Measurements from ENCODE around the gene ZNF500.

The ZNF500 gene

DNA sequence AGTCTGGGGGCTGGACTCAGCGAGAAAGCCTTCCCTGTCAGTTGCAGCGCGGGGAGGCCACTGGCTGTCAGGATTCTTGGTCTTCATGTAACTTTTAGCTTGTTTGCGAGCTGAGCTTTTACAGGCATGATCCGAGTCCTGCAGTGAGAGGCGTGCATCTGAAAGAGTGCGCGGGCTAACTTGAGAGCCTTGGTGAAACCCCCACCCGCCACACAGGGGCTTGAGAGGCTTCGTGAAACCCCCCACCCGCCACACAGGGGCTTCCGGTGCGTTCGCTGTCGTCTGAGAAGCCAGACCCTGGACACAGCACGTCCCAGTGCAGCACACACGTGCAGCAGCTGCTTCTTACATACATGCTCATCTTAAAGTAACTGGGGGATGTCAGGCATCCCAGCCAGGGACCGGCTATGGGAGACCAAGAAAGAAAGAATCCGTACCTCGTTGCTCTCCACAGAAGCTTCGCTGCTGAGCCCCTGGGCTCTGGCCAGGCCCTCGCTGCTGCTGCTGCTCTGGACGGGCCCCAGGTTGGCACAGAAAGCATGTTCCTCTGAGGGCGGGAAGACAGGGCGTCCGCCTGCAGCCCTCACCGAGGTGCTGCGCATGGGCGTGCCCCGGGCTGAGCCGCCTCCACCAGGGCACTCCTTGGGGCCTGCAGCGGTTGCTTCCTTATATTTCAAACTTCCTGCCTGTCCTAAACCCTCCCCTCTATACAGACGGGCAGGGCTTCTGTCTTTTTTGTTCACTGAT, 65.8 kb downstream of the ZNF500 start:
- DNase-seq, result no peak

DNA sequence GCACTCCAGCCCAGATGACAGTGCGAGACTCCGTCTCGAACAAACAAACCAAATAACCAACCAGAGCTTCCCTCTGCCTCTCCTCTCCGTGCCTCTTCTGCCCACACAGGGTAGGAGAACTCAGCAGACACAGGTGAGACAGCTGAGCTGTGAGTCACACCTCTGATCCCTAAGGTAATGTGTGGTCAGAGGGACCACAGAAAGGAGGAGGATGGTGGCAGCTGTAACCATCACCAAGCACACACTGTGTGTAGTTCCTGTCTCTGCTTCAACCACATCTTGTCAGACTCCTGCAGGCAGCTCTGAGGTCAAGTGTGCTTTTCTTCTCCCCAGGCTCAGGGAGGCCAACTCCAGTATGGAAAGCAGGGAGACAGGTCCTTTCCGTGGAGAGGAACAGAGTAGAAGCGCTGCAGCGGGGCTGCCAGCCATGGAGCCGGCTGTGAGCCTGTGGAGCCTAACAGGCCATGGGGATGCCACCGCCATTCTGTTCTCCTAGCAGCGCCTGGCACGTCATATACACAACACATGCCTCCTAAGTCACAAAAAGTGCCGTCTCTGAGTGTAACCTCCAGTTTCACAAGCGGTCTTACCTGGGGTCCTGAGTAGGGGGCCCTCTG, 66.5 kb downstream of the ZNF500 start:
- no peak for DNase-seq

DNA sequence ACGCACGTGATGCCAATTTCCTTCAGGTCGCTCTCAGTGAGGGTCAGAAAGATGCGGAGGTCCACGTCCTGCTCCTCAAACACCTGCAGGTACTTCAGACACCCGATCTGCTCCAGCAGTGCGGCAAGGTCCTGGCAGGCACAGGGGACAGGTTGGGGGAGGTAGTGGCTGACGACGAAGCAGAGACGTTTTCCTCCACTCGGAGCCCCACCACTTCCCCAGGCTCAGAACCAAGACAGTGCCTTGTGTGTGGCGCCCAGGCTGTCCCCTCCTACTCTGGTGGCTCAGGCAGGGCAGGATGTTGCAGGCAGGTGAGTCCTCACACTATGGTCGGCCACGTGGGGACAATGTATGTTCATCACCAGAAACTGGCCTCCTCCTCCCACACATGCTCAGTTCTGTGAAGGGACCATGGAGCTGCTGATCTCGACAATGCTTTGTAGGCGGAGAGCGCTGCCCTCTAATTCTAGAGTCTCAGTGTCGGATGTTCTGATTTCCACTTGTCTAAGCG, 67.9 kb downstream of the ZNF500 start:
- DNase-seq, result no peak

GRCh38 chr16:4698321-4699045, 68.5 kb downstream of the ZNF500 start:
- DNase-seq, result no peak
